ENCODE results near the gene SWI5.

SWI5 gene

DNA sequence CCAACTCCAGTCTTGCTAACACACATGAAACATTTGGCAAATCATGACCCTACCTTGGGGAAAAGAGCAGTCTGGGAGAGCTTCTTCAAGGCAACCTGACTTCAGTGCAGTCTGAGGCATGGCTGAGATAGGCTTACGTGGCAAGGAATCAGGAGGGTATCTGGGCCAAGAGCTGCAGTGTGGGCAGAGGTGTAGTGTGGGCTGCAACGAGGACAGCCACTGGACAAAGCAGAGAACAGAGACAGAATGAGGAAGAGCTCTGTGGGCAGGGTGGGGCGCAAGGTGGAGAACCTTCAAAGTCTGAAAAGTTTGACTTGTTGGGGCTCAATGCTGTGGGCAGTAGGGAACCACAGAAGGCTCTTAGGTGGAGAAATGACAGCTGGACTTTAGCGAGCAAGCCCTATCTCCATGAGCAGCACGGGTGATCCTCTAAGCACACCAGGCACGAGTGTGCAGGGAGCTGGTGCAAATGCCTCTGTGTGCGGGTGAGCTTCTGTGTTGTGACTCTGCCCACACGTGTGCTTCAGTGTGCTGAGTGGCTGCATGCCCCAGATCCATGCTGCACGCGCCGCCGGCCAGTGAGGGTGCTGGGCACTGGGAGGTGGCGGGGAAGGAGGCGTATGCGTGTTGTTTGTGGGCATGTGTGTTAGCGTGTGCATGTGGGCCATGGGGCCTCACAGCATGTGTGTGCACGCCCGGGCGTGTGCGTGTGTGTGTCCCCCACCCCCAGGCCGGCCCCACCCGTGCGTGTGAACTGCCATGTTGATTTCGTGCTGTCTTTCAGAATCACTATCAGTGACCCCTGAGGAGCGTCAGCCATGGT is 23.5 kb upstream of the SWI5 start:
- DNase-seq (ENCODE audit: low spot score) = no peak
- Histone ChIP-seq H3K4ac (ENCODE audit: low read length) (no peak overlapping the region), H4K8ac (ENCODE audit: low read depth, low read length) (no peak overlapping the region), H3K4me3 (ENCODE audit: low read length in 2 of 2) (no peak overlapping the region), H3K9me3 (replicated peaks in 1 of 2; ENCODE audit: control insufficient read depth in 2 of 2, insufficient read depth in 1 of 2, low read depth in 1 of 2, low read length in 2 of 2) (peaks cover 0 to 1% of the 10 kb centered on the region in 2 donors), H3K27me3 (ENCODE audit: control insufficient read depth in 3 of 3, insufficient read depth in 3 of 3, low read depth in 1 of 3, low read length in 3 of 3) (peaks cover 0 to 3% (median 0%) of the 10 kb centered on the region in 3 experiments), H3K27ac (replicated peaks; ENCODE audit: low read length) (no peak overlapping the region), H3K4me2 (ENCODE audit: insufficient read depth, low read length, poor library complexity, severe bottlenecking) (no peak overlapping the region), H3K23ac (ENCODE audit: low read depth, low read length, poor library complexity) (peak overlapping the region; percentile 97), H2BK120ac (ENCODE audit: low read depth, low read length) (no peak overlapping the region), H2AFZ (ENCODE audit: low read length) (no peak overlapping the region), H4K91ac (ENCODE audit: low read depth, low read length, poor library complexity) (peak overlapping the region; percentile 46), H2BK12ac (ENCODE audit: low read length) (no peak overlapping the region), H3K4me1 (ENCODE audit: control insufficient read depth in 2 of 2, insufficient read depth in 1 of 2, low read depth in 1 of 2, low read length in 2 of 2) (peaks cover 0 to 13% of the 10 kb centered on the region in 2 donors), H3K36me3 (replicated peaks in 1 of 2; ENCODE audit: control insufficient read depth in 2 of 2, insufficient read depth in 2 of 2, low read length in 2 of 2) (peaks cover 28 to 43% of the 10 kb centered on the region in 2 donors), H3K18ac (ENCODE audit: low read length) (no peak overlapping the region), H3K79me1 (ENCODE audit: low read depth, low read length) (peaks cover 3% of the 10 kb centered on the region), H3K14ac (ENCODE audit: low read length) (no peak overlapping the region), H2AK5ac (ENCODE audit: low read depth, low read length) (no peak overlapping the region), H3K9ac (ENCODE audit: low read depth, low read length, poor library complexity) (no peak overlapping the region), H2BK15ac (ENCODE audit: low read length) (no peak overlapping the region), H2BK5ac (ENCODE audit: low read length) (peak overlapping the region; percentile 75)
- no CpG with 5 or more reads among the region's 25 CpGs for WGBS, 2 donors (ENCODE audit: extremely low coverage in 2 of 2, insufficient read length in 2 of 2, insufficient replicate concordance in 1 of 2)

DNA sequence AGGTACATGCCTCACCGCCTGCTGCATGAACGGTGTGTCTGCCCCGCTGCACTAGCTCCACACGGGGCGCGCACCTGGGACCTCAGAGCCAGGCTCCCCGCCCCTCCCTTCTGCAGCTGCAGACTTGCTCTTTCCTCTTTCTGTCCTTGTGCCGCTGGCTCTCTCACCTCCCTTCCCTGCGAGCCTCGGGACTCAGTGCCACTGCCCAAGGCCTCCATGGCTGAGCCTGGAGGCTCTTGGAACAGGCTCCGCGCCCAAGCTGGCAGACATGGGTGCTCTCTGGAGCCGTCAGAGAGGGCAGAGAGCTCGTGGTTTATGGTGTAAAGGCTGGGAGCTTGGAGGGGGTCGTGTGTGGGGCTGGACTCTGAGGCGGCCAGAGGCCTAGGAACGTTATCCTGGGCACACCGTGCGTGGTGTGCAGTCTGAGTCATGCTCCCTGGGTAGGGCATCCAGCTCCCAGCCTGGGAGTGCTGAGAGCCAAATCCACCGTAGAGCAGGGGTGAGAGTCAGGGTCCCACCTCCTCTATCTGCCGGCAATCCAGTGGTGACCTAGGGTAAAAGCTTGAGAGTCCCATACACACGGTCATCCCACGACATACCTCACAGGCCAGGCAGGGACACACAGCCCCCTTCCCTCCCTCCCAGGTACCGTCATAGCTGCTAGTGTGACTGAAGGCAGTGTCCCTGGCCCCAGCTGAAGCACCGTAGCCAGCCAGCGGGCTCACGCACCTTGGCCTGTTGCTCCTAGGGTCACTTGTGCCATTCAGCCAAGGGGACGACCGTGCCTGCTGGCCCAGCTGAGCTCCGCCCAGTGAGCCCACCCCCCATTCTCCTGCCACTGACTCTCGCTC is 22.7 kb upstream of the SWI5 start:
- WGBS, 2 donors (ENCODE audit: extremely low coverage in 2 of 2, insufficient read length in 2 of 2, insufficient replicate concordance in 1 of 2) = no CpG with 5 or more reads among the region's 31 CpGs
- Histone ChIP-seq H3K4me3 (ENCODE audit: low read length in 2 of 2) (no peak overlapping the region), H3K4me1 (ENCODE audit: control insufficient read depth in 2 of 2, insufficient read depth in 1 of 2, low read depth in 1 of 2, low read length in 2 of 2) (peaks cover 0 to 13% of the 10 kb centered on the region in 2 donors), H3K9me3 (replicated peaks in 1 of 2; ENCODE audit: control insufficient read depth in 2 of 2, insufficient read depth in 1 of 2, low read depth in 1 of 2, low read length in 2 of 2) (peaks cover 0 to 1% of the 10 kb centered on the region in 2 donors), H2BK12ac (ENCODE audit: low read length) (peak overlapping the region; percentile 58), H3K9ac (ENCODE audit: low read depth, low read length, poor library complexity) (peak overlapping the region; percentile 4), H3K4me2 (ENCODE audit: insufficient read depth, low read length, poor library complexity, severe bottlenecking) (no peak overlapping the region), H3K27me3 (ENCODE audit: control insufficient read depth in 3 of 3, insufficient read depth in 3 of 3, low read depth in 1 of 3, low read length in 3 of 3) (peaks cover 0 to 3% (median 0%) of the 10 kb centered on the region in 3 experiments), H3K79me1 (ENCODE audit: low read depth, low read length) (peaks cover 3% of the 10 kb centered on the region), H3K23ac (ENCODE audit: low read depth, low read length, poor library complexity) (peak overlapping the region; percentile 89), H2BK15ac (ENCODE audit: low read length) (no peak overlapping the region), H3K18ac (ENCODE audit: low read length) (no peak overlapping the region), H3K27ac (replicated peaks; ENCODE audit: low read length) (no peak overlapping the region), H3K14ac (ENCODE audit: low read length) (peak overlapping the region; percentile 38), H4K91ac (ENCODE audit: low read depth, low read length, poor library complexity) (no peak overlapping the region), H2AFZ (ENCODE audit: low read length) (no peak overlapping the region), H3K36me3 (replicated peaks in 1 of 2; ENCODE audit: control insufficient read depth in 2 of 2, insufficient read depth in 2 of 2, low read length in 2 of 2) (peaks cover 32 to 49% of the 10 kb centered on the region in 2 donors), H4K8ac (ENCODE audit: low read depth, low read length) (no peak overlapping the region), H3K4ac (ENCODE audit: low read length) (no peak overlapping the region), H2AK5ac (ENCODE audit: low read depth, low read length) (no peak overlapping the region), H2BK5ac (ENCODE audit: low read length) (peak overlapping the region; percentile 75), H2BK120ac (ENCODE audit: low read depth, low read length) (peak overlapping the region; percentile 61)
- no peak for DNase-seq (ENCODE audit: low spot score)

DNA sequence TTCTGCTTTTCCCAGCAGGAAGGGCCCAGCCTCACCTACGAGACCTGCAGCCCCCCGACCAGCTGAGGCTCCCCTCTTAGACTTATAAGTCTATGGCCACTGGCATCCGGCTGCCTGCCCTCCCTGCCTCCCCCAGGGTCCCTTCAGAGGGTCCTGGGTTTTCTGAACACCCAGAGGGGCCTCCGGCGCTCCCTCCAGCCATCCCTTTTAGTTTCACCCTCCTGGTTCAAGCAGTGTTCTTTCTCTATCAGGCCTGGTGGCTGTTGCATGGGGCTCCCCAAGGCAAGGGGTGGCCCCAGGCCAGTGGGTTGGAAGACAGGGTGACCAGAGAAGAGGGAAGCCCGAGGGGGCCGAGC is 22.1 kb upstream of the SWI5 start:
- no peak overlapping the region for H2BK120ac ChIP-seq (ENCODE audit: low read depth, low read length)
- no peak overlapping the region for H2BK5ac ChIP-seq (ENCODE audit: low read length)
- H2AK5ac ChIP-seq (ENCODE audit: low read depth, low read length) = no peak overlapping the region
- H2BK12ac ChIP-seq (ENCODE audit: low read length) = no peak overlapping the region
- no CpG with 5 or more reads among the region's 7 CpGs for WGBS, 2 donors (ENCODE audit: extremely low coverage in 2 of 2, insufficient read length in 2 of 2, insufficient replicate concordance in 1 of 2)
- H3K27me3 ChIP-seq (ENCODE audit: control insufficient read depth in 3 of 3, insufficient read depth in 3 of 3, low read depth in 1 of 3, low read length in 3 of 3) = peaks cover 0 to 3% (median 0%) of the 10 kb centered on the region in 3 experiments
- H2AFZ ChIP-seq (ENCODE audit: low read length) = no peak overlapping the region
- H3K9ac ChIP-seq (ENCODE audit: low read depth, low read length, poor library complexity) = no peak overlapping the region
- no peak overlapping the region for H4K8ac ChIP-seq (ENCODE audit: low read depth, low read length)
- H3K9me3 ChIP-seq (replicated peaks in 1 of 2; ENCODE audit: control insufficient read depth in 2 of 2, insufficient read depth in 1 of 2, low read depth in 1 of 2, low read length in 2 of 2) = no peaks in the 10 kb centered on the region
- no peak overlapping the region for H4K91ac ChIP-seq (ENCODE audit: low read depth, low read length, poor library complexity)
- H3K18ac ChIP-seq (ENCODE audit: low read length) = no peak overlapping the region
- H3K23ac ChIP-seq (ENCODE audit: low read depth, low read length, poor library complexity) = peak overlapping the region; percentile 89
- H3K4me2 ChIP-seq (ENCODE audit: insufficient read depth, low read length, poor library complexity, severe bottlenecking) = no peak overlapping the region
- H3K4me3 ChIP-seq (ENCODE audit: low read length in 2 of 2) = no peak overlapping the region
- H3K36me3 ChIP-seq (replicated peaks in 1 of 2; ENCODE audit: control insufficient read depth in 2 of 2, insufficient read depth in 2 of 2, low read length in 2 of 2) = peaks cover 33 to 50% of the 10 kb centered on the region in 2 donors
- H3K79me1 ChIP-seq (ENCODE audit: low read depth, low read length) = peaks cover 3% of the 10 kb centered on the region
- H2BK15ac ChIP-seq (ENCODE audit: low read length) = no peak overlapping the region
- no peak overlapping the region for H3K14ac ChIP-seq (ENCODE audit: low read length)
- H3K4me1 ChIP-seq (ENCODE audit: control insufficient read depth in 2 of 2, insufficient read depth in 1 of 2, low read depth in 1 of 2, low read length in 2 of 2) = peaks cover 0 to 13% of the 10 kb centered on the region in 2 donors
- no peak for DNase-seq (ENCODE audit: low spot score)
- H3K4ac ChIP-seq (ENCODE audit: low read length) = no peak overlapping the region
- H3K27ac ChIP-seq (replicated peaks; ENCODE audit: low read length) = no peak overlapping the region

DNA sequence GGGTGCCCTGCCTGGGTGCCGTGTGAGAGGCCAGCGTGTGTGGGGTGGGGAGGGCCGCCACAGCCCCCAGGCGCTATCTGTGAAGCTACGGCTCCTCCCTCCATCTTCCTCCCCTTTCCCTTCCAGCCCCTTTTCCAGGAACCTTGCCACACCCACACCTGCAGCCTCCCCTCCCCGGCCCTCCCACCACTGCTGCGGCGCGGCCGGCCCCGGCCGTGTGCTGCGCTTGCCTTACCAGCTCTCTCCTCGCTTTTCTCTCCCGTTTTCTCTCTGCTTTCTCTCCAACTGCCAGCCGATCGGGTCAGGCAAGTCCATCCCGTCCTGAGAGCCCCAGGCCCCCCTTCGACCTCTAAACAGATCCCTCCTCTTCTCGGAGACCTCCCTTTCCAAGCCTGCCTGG is 21.7 kb upstream of the SWI5 start:
- no peak for DNase-seq (ENCODE audit: low spot score)
- Histone ChIP-seq H3K4me3 (ENCODE audit: low read length in 2 of 2) (no peak overlapping the region), H3K79me1 (ENCODE audit: low read depth, low read length) (peaks cover 3% of the 10 kb centered on the region), H2BK15ac (ENCODE audit: low read length) (no peak overlapping the region), H3K27ac (replicated peaks; ENCODE audit: low read length) (no peak overlapping the region), H2AFZ (ENCODE audit: low read length) (no peak overlapping the region), H3K9ac (ENCODE audit: low read depth, low read length, poor library complexity) (no peak overlapping the region), H3K36me3 (replicated peaks in 1 of 2; ENCODE audit: control insufficient read depth in 2 of 2, insufficient read depth in 2 of 2, low read length in 2 of 2) (peaks cover 37 to 54% of the 10 kb centered on the region in 2 donors), H3K4me2 (ENCODE audit: insufficient read depth, low read length, poor library complexity, severe bottlenecking) (no peak overlapping the region), H4K91ac (ENCODE audit: low read depth, low read length, poor library complexity) (no peak overlapping the region), H3K9me3 (replicated peaks in 1 of 2; ENCODE audit: control insufficient read depth in 2 of 2, insufficient read depth in 1 of 2, low read depth in 1 of 2, low read length in 2 of 2) (no peaks in the 10 kb centered on the region), H3K18ac (ENCODE audit: low read length) (no peak overlapping the region), H3K23ac (ENCODE audit: low read depth, low read length, poor library complexity) (peak overlapping the region; percentile 75), H2BK5ac (ENCODE audit: low read length) (no peak overlapping the region), H2AK5ac (ENCODE audit: low read depth, low read length) (no peak overlapping the region), H2BK120ac (ENCODE audit: low read depth, low read length) (no peak overlapping the region), H3K4ac (ENCODE audit: low read length) (no peak overlapping the region), H3K27me3 (ENCODE audit: control insufficient read depth in 3 of 3, insufficient read depth in 3 of 3, low read depth in 1 of 3, low read length in 3 of 3) (peaks cover 0 to 3% (median 0%) of the 10 kb centered on the region in 3 experiments), H4K8ac (ENCODE audit: low read depth, low read length) (no peak overlapping the region), H3K14ac (ENCODE audit: low read length) (no peak overlapping the region), H2BK12ac (ENCODE audit: low read length) (no peak overlapping the region), H3K4me1 (ENCODE audit: control insufficient read depth in 2 of 2, insufficient read depth in 1 of 2, low read depth in 1 of 2, low read length in 2 of 2) (peaks cover 0 to 13% of the 10 kb centered on the region in 2 donors)
- no CpG with 5 or more reads among the region's 20 CpGs for WGBS, 2 donors (ENCODE audit: extremely low coverage in 2 of 2, insufficient read length in 2 of 2, insufficient replicate concordance in 1 of 2)

Data from neuronal stem cell (in vitro differentiated cells).